Measurements from ENCODE around the gene PCSK5. TPM values are rescaled to one million over a fixed set of nuclear protein-coding genes. Genes with fewer than 3 reads are reported as not detected.

Gene PCSK5
- polyA plus RNA-seq, 1 experiment, result 0.74 TPM

DNA sequence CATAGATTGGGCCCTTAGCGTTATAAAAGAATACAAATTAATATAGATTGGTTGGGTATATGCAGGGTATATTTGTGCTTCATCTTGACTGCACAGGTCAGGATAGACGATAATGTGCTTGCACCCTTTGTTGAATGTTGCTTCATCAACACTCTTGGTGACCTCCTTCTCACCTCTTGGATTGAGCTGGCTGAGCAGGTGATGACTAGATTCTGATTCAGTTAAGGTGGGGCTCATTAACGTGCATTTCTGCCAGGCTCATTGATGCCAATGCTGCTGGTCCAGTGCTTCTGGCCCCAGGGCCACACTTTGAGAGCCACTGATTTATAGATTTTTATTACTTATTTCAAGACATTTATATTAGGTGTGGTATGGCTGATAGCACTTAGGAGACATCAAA lies 27.7 kb downstream of the PCSK5 start:
- H3K4me3 ChIP-seq (ENCODE audit: low read depth, low read length), result no peak overlapping the region
- H3K27me3 ChIP-seq (ENCODE audit: control insufficient read depth, insufficient read depth, low read length), result no peaks in the 10 kb centered on the region
- no peak for DNase-seq (ENCODE audit: low read depth)
- H3K36me3 ChIP-seq (ENCODE audit: control insufficient read depth, insufficient read depth, low read length), result no peaks in the 10 kb centered on the region
- TF ChIP-seq, protein P1, sequence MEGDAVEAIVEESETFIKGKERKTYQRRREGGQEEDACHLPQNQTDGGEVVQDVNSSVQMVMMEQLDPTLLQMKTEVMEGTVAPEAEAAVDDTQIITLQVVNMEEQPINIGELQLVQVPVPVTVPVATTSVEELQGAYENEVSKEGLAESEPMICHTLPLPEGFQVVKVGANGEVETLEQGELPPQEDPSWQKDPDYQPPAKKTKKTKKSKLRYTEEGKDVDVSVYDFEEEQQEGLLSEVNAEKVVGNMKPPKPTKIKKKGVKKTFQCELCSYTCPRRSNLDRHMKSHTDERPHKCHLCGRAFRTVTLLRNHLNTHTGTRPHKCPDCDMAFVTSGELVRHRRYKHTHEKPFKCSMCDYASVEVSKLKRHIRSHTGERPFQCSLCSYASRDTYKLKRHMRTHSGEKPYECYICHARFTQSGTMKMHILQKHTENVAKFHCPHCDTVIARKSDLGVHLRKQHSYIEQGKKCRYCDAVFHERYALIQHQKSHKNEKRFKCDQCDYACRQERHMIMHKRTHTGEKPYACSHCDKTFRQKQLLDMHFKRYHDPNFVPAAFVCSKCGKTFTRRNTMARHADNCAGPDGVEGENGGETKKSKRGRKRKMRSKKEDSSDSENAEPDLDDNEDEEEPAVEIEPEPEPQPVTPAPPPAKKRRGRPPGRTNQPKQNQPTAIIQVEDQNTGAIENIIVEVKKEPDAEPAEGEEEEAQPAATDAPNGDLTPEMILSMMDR (IDR thresholded peaks at IDR 0.05; ENCODE audit: insufficient read depth, low read depth, low read length), result no peak
- POLR2A ChIA-PET, result no interaction called here
- CTCF ChIA-PET, result no interaction called here

DNA sequence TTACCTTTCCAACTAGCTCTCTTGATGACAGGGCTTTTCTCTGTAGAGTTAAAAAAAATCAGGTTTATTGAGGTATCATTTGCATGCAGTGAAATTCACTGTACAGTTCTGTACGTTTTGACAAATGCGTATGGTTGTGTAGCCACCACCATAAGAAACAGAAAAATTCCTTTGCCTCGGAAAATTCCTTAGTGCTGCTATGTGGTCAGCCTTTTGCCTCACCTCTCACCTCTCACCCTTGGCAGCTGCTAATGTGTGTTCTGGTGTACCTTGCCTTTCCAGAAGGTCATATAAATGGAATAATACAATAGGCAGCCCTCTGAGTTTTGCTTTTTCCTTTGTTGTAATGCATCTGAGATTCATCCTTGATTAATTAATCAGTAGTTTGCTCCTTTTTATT lies 28.4 kb downstream of the PCSK5 start:
- TF ChIP-seq, protein P1 (IDR thresholded peaks at IDR 0.05; ENCODE audit: insufficient read depth, low read depth, low read length), result no peak
- Histone ChIP-seq H3K36me3 (ENCODE audit: control insufficient read depth, insufficient read depth, low read length) (no peaks in the 10 kb centered on the region), H3K27me3 (ENCODE audit: control insufficient read depth, insufficient read depth, low read length) (no peaks in the 10 kb centered on the region), H3K4me3 (ENCODE audit: low read depth, low read length) (no peak overlapping the region)
- no peak for DNase-seq (ENCODE audit: low read depth)
- ChIA-PET POLR2A (no interaction called here), CTCF (no interaction called here)

DNA sequence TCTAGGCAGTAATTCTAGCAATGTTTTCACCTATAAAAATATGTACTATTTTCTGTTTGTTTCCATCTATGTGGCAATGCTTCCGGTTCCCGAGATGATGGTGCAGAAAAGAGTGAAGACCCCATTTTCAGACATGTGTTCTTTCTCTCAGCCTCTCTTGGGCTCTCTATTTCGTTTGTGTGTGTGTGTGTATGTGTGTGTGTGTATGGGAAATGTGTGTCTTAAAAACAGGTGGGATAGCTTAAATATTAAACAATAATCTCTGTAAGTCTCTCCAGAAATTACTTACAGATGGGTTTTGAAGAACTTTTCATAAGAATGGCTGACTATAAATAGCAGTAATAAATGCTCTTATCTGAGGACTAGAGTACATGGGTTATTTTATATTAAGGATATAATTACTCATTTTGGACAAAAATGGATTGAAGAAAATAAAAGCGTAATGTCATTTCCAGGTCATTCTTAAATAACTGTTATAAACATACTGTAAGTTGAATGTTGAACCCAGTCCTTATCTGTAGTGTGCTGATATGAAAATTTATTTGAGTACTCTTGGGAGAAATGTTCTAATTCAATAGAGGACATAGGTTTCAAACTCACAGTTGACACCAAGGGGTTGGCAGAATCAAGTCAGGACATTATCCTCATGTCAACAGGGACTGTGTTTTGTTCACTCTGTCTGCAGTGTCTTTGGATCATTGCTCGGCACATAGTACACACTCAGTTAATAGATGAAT lies 31.1 kb downstream of the PCSK5 start:
- no peak overlapping the region for H3K4me3 ChIP-seq (ENCODE audit: low read depth, low read length)
- no peaks in the 10 kb centered on the region for H3K27me3 ChIP-seq (ENCODE audit: control insufficient read depth, insufficient read depth, low read length)
- H3K36me3 ChIP-seq (ENCODE audit: control insufficient read depth, insufficient read depth, low read length), result no peaks in the 10 kb centered on the region
- CTCF ChIA-PET, result interaction anchor here (1.5 kb wide), 1 partner anchor 18 kb away, joined by 3 read pairs; no protein-coding TSS in a partner anchor
- no peak for DNase-seq (ENCODE audit: low read depth)
- TF ChIP-seq, protein P1 (IDR thresholded peaks at IDR 0.05; ENCODE audit: insufficient read depth, low read depth, low read length), result no peak
- POLR2A ChIA-PET, result no interaction called here

DNA sequence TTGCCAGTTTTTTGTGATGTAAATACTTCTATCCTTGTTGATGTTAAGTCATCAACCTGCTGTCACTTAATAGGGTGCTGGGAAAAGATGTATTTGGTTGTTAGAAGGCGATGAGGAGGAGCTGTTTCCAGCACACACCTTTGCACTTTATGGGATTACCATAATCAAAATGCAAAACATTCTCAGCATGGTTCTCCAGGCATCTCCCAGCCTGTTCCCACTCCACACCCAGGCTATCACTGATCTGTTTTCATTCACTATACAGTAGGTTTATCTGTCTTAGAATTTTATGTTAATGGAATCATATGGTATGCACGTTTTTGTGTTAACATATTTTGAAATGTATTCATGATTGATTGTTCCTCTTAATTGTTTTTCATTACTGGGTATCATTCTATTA lies 35.9 kb downstream of the PCSK5 start:
- no peak overlapping the region for H3K4me3 ChIP-seq (ENCODE audit: low read depth, low read length)
- ChIA-PET POLR2A (no interaction called here), CTCF (no interaction called here)
- DNase-seq (ENCODE audit: low read depth), result no peak
- TF ChIP-seq, protein P1 (IDR thresholded peaks at IDR 0.05; ENCODE audit: insufficient read depth, low read depth, low read length), result no peak
- no peaks in the 10 kb centered on the region for H3K27me3 ChIP-seq (ENCODE audit: control insufficient read depth, insufficient read depth, low read length)
- H3K36me3 ChIP-seq (ENCODE audit: control insufficient read depth, insufficient read depth, low read length), result no peaks in the 10 kb centered on the region

DNA sequence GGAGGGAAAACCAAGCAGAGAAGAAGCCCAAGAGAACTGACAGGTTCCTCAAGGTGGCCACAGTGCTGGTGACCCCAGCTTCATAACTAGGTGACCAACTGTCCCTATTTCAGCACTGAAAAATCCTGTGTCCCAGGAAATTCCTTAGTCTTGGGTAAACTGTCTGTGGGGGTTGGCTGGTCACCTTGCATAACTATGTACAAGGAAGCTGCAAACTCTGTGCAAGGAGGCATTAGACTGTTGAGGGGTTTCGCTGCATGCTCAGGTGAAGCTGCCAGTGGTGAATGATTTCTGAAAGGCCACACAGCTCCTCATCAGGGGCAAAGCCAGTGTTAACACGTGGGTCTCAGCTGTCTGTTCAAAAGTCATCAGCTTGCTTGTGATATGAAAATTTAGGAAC lies 36.9 kb downstream of the PCSK5 start:
- TF ChIP-seq, protein P1 (IDR thresholded peaks at IDR 0.05; ENCODE audit: insufficient read depth, low read depth, low read length), result no peak
- Histone ChIP-seq H3K27me3 (ENCODE audit: control insufficient read depth, insufficient read depth, low read length) (no peaks in the 10 kb centered on the region), H3K36me3 (ENCODE audit: control insufficient read depth, insufficient read depth, low read length) (no peaks in the 10 kb centered on the region), H3K4me3 (ENCODE audit: low read depth, low read length) (no peak overlapping the region)
- ChIA-PET CTCF (no interaction called here), POLR2A (no interaction called here)
- no peak for DNase-seq (ENCODE audit: low read depth)
